GM21390 (cell line): ENCODE data around the gene SNX19.

Source experiments
- ATAC-seq: cut with Tn5 transposase; IDR thresholded peaks from one replicate; pipeline ENCODE4 v1.9.1; 2021; ENCODE audit not compliant: unreplicated experiment

The SNX19 gene

GRCh38 chr11:130847517-130847916 is 68.8 kb downstream of the SNX19 start:
- ATAC-seq, result no peak

GRCh38 chr11:130846606-130847005 is 69.7 kb downstream of the SNX19 start:
- ATAC-seq, result no peak

DNA sequence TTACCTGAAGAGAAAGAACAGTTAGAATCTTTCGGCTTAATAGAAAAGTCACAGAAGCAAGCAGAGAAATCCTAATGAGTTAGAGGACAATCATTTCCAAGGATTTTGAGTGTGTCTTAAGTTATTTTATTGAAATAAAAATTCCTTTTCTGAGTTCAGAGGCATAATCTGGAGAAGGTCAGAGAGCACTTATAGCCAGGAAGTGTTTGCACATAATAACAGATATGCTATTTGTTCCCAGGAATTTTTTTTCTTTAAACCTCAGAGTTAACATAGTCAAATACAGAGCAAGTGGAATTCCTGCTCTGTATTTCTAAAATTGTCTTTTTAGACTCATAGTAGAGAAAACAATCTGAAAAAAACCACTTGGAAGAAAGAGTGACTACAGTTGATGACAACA is 74.3 kb downstream of the SNX19 start:
- no peak for ATAC-seq

- ATAC-seq, result no peak
These were observed 75.6 kb downstream of the SNX19 start for GRCh38 chr11:130840679-130841078.

DNA sequence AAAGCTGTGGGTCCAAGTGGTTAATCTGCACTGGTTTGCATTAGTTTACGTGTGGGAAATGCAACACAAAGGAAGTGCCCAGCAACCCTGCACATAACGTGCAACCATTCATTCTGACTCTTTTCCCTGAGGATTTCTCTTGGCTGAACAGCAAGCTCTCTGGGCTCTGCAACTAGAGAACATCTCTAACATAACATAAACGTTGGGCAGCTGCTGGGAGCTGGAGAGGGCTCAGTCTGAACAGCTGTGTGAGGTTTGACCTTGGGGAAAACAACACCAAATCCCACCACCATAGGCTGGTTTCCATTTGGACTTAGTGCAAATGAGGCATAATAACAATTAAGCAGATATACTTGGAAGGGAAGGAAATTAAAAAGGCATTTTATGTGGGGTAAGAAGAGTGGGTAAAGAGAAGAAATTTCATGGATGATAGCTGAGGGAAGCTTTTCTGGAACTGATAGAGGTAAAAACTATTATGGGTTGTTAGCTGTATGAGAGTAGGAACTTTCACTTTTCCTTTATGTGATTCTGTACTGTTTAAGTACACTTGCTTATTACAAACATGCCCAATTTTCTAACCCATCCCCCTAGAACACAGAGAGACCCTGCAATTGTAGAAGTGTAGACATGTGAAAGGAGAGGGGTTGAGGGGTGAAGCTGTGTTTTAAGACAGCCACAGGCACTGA is 76.2 kb downstream of the SNX19 start:
- no peak for ATAC-seq

DNA sequence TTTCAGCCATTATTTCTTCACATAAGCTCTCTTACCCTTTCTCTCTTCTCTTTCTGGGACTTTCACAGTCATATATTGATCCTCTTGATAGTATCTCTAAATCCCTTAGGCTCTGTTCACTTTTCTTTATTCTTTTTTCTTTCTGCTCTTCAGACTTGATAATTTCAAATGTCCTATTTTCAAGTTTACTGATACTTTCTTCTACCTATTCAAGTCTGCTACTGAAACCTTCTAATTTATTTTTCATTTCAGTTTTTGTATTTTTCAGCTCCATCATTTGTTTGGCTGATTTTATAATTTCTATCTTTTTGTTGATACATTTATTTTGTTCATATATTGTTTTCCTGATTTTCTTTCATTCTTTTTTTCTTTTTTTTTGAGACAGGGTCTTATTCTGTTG is 79.1 kb downstream of the SNX19 start:
- no peak for ATAC-seq

GRCh38 chr11:130834886-130835285 is 81.4 kb downstream of the SNX19 start:
- ATAC-seq, result no peak

- ATAC-seq, result no peak
These were observed 83.5 kb downstream of the SNX19 start for GRCh38 chr11:130832566-130833425.

DNA sequence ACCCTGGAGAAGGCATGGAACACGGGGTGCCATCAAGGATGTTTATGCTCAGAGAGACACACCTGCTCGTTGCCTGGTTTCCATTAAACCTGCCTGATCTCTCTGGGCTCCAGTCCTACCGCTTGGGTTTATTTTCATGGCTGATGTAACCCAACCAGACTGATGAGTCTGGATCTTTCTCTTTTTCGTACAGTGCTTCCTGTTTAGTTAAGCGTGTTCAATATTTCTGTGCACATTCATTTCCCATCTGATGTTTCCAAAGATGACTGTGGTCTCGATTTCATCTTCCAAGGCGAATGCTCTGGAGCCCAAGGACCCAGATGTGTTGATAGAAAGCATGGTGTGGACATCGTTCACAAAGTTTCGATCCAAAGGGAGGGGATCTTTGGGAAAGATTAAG is 84.3 kb downstream of the SNX19 start:
- no peak for ATAC-seq

GRCh38 chr11:130831506-130831905 is 84.8 kb downstream of the SNX19 start:
- ATAC-seq, result no peak

GRCh38 chr11:130830566-130830965 is 85.7 kb downstream of the SNX19 start:
- no peak for ATAC-seq

DNA sequence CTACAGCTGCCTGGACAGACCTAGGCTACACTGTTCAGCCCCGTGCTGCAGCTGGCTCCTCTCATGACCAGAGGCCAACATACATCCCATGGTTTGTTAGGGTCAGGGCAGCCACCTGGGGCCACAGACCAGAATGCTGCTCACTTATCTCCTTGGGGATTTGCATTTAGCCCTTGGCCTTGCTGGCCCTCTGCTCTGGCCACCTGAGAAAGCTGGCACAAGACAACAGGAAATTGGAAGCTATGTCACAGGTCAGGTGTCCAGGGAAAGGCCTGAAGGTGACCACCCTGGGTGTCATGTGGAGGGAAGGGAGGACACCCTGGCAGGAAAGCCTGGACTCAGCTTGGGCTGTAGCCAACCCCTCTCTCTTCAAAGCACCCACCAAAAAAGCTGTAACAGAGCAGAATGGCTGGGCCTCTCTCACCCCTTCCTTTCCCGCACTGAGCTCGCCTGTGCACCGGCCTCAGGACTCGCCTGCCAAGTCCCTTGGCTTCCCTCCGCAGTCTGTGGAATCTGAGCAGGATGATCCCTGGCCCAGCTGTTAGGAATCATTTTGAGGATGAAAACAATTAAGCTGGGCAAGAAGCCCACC is 86.3 kb downstream of the SNX19 start:
- ATAC-seq, result no peak

- ATAC-seq, result no peak
These were observed 87.5 kb downstream of the SNX19 start for GRCh38 chr11:130828741-130829140.

- ATAC-seq, result no peak
These were observed 88.6 kb downstream of the SNX19 start for GRCh38 chr11:130827451-130828377.

DNA sequence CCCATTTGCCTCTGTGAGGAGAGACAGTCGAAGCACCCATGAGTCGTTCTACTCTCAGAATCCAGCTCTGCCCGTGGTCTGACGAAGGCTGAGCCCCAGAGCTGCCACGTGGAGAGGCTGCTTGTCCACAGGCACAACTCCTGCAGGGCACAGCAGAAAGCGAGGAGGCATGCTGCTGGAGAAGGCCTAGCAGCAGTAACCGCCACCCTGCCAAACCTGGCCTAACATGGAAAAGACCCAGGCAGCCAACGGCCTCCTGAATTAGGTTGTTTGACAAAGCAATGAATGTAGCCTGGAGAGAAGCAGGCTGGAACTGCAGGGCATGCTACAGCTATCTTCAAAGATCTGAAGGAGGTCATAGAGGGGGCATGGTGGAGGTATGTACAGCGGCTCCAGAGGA is 89.7 kb downstream of the SNX19 start:
- no peak for ATAC-seq

DNA sequence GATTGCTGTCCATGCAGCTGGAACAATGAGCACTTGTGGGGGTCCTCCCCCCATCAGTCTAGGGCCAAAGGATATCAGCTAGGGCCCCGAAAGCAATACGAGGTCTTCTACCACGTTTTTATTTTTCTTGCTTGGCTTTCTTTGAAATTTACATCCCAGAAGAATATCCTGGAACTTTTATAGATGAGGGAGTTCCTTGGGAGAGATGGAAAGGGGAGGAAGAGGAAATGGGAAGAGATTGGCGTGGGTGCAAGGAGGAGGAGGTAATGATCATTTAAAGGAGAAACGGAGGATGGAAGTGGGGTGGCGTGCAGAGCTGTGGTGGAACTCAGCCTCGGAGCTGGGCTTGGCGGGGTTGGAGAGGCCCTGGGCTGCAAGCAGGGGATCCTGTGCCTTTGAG is 90.3 kb downstream of the SNX19 start:
- ATAC-seq, result no peak

- no peak for ATAC-seq
These were observed 90.7 kb downstream of the SNX19 start for GRCh38 chr11:130825561-130825960.
